ENCODE measurements around the gene IFNAR1.

IFNAR1 gene

DNA sequence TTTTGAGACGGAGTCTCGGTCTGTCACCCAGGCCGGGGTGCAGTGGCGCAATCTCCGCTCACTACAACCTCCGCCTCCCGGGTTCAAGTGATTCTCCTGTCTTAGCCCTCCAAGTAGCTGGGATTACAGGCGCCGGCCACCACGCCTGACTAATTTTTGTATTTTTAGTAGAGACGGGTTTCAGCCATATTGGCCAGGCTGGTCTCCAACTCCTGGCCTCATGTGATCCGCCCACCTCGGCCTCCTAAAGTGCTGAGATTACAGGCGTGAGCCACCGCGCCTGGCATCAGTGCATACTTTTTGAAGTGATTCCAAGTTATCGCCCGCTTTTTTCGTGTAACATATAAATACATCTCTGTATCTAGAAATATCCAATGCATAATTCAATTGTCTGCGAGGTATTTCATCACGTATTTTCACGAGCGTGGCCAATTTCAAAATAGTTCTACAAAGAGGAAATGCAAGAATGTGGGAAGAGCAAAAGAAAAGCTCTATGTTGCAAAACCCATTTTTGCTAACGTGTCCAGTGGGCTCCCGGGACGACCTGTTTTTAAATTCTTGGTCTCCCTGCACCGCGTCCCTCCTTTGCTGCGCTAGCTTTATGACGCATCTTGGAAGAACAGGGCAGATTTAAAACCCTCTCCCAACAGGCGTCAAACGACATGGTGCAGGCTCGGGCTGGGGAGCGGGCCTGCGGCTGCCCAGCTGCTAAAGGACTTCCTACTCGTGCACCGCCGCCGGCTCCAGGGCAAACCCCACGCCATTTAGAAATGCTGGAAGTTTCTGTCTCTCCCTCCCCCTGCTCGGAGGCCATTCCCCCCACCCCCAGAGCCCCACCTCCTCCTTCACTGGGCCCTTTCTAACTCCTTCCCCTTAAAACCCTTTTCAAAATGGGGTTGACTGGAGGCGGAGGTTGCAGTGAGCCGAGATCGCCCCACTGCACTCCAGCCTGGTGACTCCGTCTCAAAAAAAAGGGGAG, 77.5 kb downstream of the IFNAR1 start:
- H3K27ac ChIP-seq, result peak overlapping the region; percentile 84; the same call in 1 of the 2 replicates
- TF ChIP-seq ZFX (IDR thresholded peaks at IDR 0.05), result no peak
- TF ChIP-seq, protein P1, sequence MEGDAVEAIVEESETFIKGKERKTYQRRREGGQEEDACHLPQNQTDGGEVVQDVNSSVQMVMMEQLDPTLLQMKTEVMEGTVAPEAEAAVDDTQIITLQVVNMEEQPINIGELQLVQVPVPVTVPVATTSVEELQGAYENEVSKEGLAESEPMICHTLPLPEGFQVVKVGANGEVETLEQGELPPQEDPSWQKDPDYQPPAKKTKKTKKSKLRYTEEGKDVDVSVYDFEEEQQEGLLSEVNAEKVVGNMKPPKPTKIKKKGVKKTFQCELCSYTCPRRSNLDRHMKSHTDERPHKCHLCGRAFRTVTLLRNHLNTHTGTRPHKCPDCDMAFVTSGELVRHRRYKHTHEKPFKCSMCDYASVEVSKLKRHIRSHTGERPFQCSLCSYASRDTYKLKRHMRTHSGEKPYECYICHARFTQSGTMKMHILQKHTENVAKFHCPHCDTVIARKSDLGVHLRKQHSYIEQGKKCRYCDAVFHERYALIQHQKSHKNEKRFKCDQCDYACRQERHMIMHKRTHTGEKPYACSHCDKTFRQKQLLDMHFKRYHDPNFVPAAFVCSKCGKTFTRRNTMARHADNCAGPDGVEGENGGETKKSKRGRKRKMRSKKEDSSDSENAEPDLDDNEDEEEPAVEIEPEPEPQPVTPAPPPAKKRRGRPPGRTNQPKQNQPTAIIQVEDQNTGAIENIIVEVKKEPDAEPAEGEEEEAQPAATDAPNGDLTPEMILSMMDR (conservative IDR thresholded peaks at IDR 0.05), result no peak

DNA sequence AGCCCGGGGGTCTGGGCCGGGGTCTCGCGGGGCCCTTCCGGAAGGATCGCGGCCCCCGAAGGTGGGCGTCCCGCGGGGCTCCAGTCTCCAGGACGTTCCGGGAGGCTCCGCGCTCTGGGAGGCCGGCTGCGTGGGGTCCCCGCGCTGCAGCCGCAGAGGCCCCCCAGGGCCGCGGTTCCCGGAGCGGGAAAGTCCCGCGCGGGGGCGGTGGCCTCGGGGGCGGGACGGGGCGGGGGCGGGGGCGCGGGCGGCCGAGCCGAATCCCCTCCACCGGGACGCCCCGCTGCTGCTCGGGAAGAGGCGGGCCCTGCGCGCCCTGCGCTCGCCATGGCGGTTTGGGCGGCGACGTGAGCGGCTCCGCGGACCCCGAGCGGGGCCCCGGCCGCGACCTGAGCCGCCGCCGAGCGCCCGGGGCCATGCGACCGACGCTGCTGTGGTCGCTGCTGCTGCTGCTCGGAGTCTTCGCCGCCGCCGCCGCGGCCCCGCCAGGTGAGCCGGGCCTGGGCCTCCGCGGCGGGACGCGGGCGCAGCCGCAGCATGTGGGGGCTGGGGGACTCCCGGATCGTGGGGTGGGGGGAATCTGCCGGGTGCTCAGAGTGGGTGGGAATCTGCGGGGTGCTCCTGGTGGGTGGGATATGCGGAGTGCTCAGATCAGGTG, 78.5 kb downstream of the IFNAR1 start, which contains the start of gene IFNGR2:
Gene IFNGR2, plus strand, starts transcription at position 286 of the 658 bp plus-strand sequence. Its CDS starts 131 bp downstream, at position 417.
- TF ChIP-seq, protein P1 (conservative IDR thresholded peaks at IDR 0.05), result no peak
- TF ChIP-seq ZFX (IDR thresholded peaks at IDR 0.05), result peak; percentile 88
- H3K27ac ChIP-seq, result peak within 1 kb of the TSS; percentile 84

DNA sequence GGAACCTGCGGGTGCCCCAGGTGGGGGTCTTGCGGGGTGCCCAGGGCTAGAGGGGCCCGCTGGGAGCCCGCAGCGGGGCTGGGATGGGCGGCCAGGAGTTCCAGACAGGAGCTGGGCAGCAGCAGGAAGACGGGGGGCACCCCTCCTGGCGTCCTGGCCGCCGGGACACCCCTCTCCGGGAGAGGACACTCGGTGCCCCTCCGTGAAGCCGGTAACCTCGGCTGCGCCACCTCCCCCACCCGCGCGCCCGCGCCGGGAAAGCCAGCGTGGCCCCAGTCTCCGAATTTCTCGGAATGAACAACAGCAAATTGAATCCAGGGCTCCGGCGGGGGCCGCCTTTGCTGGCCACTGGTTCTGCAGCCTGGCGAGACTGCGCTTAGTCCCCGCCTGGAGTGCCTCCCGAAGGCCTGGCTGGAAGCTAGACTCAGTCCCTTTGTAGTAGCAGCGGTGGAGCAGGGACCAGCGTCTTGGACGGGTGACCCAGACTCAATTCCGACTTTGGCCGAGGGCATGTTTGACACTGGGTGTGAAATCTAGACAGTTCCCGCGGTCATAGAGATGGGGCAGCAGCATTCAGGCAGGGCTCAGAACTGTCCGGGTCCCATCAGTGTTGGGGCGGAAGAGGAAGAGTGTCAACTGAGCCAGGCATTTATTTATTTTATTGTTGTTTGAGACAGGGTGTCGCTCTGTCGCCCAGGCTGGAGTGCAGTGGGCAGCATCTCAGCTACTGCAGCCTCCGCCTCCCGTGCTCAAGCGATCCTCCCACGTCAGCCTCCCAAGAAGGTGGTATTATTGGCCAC, 79.2 kb downstream of the IFNAR1 start:
- peak overlapping the region; percentile 84 for H3K27ac ChIP-seq

DNA sequence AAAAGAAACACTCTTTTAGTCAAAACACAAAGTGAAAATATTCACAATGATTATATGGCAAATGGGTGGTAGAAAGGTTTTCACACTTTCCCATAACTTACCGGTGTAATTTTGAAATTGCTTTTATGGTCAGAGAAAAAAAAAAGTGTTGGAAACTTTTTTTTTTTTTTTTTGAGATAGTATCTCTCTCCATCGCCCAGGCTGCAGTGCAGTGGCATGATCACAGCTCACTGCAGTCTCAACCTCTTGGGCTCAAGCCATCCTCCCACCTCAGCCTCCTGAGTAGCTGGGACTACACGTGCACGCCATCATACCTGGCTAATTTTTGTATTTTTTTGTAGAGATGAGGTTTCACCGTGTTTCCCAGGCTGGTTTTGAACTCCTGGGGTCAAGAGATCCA, 81.7 kb downstream of the IFNAR1 start:
- no peak overlapping the region for H3K27ac ChIP-seq
- TF ChIP-seq ZFX (IDR thresholded peaks at IDR 0.05), result no peak
- TF ChIP-seq, protein P1 (conservative IDR thresholded peaks at IDR 0.05), result no peak

More for the DNA sequence above, 79.2 kb downstream of the IFNAR1 start:
- peak; percentile 35; the same call in 1 of the 2 replicates for TF ChIP-seq ZFX (IDR thresholded peaks at IDR 0.05)
- TF ChIP-seq, protein P1 (conservative IDR thresholded peaks at IDR 0.05), result no peak

Data from C4-2B (cell line).